RKO (cell line): Measurements from ENCODE around the gene CALHM5.
"Not testable (repeated sequence)": the region's sequence is repeated elsewhere in the genome, so short reads cannot be mapped to it uniquely, and the experiment has no call there.

Experiments used
- DNase-seq: peaks from one replicate; pipeline ENCODE4 v3.0.0-alpha.2; 2016; ENCODE audit warnings: low spot score

CALHM5 gene, protein sequence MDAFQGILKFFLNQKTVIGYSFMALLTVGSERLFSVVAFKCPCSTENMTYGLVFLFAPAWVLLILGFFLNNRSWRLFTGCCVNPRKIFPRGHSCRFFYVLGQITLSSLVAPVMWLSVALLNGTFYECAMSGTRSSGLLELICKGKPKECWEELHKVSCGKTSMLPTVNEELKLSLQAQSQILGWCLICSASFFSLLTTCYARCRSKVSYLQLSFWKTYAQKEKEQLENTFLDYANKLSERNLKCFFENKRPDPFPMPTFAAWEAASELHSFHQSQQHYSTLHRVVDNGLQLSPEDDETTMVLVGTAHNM

DNA sequence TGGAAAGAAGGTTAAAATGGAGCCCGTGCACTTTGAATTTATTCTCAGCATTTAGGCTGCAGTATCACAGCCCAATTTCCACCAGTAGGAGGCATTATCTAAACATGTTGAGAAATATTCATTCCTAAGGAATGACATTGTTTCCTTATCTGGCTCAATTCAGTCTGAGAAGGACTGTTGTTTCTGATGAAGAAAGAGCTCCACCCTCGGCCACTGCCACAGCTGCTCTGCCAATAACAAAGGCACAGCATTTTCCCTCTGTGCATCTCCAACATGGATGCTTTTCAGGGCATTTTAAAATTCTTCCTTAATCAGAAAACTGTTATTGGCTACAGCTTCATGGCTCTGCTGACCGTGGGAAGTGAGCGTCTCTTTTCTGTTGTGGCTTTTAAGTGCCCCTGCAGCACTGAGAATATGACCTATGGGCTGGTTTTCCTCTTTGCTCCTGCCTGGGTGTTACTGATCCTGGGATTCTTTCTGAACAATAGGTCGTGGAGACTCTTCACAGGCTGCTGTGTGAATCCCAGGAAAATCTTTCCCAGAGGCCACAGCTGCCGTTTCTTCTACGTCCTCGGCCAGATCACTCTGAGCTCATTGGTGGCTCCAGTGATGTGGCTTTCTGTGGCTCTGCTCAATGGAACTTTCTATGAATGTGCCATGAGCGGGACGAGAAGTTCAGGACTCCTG lies at the start of gene CALHM5:
Gene CALHM5 (plus strand): TSS at position 216 of the 687 bp plus-strand sequence. CDS start 58 bp downstream, at position 274.
- peak; percentile 68 for DNase-seq

DNA sequence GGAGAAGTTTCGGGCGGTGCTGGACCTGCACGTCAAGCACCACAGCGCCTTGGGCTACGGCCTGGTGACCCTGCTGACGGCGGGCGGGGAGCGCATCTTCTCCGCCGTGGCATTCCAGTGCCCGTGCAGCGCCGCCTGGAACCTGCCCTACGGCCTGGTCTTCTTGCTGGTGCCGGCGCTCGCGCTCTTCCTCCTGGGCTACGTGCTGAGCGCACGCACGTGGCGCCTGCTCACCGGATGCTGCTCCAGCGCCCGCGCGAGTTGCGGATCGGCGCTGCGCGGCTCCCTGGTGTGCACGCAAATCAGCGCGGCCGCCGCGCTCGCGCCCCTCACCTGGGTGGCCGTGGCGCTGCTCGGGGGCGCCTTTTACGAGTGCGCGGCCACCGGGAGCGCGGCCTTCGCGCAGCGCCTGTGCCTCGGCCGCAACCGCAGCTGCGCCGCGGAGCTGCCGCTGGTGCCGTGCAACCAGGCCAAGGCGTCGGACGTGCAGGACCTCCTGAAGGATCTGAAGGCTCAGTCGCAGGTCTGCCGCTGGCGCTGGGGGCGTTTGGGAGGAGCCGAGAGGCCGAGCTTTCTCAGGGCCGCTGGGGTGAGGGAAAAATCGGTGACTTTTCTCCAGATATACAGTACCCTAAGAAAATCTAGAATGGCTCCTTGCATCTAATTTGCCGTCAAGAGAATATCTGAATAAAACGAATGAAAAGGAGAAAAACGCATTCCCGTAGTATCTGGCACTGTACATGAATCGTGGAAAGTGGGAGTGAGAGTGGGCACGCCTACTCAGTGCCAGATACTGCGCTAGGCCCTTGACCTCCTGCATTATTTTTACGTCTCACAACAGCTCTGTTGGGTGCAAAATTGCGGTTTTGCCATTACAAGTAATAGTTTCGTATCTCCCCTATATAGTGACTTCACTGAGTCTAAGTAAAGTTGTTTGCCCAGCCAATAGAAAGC lies 49.2 kb upstream of the CALHM5 start:
- DNase-seq: no peak

DNA sequence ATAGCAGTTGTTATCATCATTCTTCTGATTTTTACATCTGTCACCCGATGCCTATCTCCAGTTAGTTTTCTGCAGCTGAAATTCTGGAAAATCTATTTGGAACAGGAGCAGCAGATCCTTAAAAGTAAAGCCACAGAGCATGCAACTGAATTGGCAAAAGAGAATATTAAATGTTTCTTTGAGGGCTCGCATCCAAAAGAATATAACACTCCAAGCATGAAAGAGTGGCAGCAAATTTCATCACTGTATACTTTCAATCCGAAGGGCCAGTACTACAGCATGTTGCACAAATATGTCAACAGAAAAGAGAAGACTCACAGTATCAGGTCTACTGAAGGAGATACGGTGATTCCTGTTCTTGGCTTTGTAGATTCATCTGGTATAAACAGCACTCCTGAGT lies 48.1 kb upstream of the CALHM5 start:
- no peak for DNase-seq

- DNase-seq: no peak
These were observed 46.2 kb upstream of the CALHM5 start for GRCh38 chr6:116465246-116465645.

DNA sequence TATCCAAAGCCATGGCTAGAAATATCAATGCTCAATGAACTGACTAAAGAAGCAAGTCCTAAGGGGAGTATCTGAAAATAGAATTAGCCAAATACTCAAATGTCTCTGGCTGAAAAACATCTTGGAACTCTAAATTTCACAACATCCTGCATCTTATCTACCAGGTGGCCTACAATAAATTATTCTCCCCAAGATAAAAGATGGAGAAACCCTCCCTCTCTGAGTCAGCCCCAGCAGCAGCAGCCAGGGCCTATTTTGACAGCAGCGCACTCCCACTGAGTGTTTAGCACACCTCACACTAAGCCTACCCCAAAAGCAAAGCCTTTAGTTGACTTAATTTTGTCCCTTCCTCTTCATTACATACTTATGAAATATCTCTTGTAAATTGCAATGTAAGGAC lies 44.3 kb upstream of the CALHM5 start:
- no peak for DNase-seq

GRCh38 chr6:116467514-116467913 lies 43.9 kb upstream of the CALHM5 start:
- no peak for DNase-seq

DNA sequence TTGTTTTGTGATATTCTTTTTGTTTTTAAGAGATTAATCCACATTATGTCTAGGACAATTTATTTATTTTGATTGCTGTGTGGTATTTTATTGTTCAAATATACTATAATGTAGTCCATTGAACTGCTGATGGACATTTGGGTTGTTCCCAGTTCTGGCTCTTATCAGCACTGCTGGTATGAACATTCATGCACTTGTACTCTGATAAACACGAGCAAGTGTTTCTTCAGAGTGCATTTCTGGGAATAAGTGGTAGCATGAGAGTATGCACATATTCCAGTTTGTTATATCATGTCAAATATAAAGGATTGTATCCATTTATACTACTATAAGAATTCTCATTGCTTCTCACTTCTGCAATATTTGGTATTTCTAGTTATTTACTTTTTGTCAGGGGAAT lies 43.1 kb upstream of the CALHM5 start:
- no peak for DNase-seq

DNA sequence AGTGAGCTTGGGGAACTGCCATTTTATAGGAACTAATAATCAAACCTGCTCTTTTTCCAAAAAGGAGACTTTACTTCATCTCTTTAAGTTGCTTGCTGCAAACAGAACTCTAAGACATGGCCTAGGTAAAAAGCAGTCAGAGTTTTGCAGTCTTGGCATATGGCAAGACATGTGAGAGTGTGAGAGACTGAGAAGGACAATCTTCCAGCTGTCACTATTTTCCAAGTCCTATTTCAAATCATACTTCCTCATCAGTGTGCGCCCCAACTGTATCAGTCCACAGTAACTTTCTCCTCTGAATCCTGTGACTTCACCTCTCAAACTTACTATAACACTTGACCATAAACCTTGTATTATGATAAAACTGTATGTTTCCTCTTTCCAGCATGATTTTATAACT lies 39.9 kb upstream of the CALHM5 start:
- DNase-seq: no peak

DNA sequence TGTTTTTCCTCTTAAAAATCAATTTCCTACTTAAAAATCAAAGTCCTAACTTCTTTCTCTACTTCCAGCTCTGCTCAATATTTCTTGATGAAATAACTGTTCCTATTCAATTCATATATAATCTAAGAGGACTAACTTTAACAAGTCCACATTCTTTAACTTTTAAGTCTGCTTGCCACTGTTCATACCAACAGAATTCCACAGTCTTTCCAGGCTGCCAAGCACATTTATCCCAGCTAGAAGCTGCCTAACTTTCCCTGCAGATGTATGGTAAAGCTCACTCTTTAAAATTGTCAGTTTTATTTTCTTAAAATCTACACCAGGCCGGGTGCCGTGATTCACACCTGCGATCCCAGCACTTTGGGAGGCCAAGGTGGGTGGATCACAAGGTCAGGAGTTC lies 38.7 kb upstream of the CALHM5 start:
- DNase-seq: no peak

DNA sequence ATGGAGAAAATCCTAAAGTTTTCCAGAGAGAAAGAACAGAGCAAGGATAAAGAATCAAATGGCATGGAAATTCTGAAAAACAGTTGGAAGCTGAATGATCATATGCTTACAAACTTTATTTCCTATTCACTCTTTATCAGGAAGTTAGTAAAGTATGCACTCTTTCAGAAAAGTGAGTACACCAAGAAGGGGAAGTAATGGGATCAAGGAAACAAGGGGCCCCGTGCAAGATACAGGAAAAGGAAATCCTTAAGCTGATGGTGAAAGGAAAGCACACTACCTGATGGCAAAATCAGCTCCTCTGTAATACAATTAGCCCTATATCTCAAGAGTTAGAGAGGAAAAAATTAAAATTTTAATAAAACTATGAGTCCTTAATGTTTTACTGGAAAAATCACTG lies 36.3 kb upstream of the CALHM5 start:
- no peak for DNase-seq

GRCh38 chr6:116476002-116476678 lies 35.3 kb upstream of the CALHM5 start:
- no peak for DNase-seq

- no peak for DNase-seq
These were observed 28.7 kb upstream of the CALHM5 start for GRCh38 chr6:116482780-116483179.

- DNase-seq: no peak
These were observed 27.8 kb upstream of the CALHM5 start for GRCh38 chr6:116483616-116484015.

- no peak for DNase-seq
These were observed 25.8 kb upstream of the CALHM5 start for GRCh38 chr6:116485559-116486184.

DNA sequence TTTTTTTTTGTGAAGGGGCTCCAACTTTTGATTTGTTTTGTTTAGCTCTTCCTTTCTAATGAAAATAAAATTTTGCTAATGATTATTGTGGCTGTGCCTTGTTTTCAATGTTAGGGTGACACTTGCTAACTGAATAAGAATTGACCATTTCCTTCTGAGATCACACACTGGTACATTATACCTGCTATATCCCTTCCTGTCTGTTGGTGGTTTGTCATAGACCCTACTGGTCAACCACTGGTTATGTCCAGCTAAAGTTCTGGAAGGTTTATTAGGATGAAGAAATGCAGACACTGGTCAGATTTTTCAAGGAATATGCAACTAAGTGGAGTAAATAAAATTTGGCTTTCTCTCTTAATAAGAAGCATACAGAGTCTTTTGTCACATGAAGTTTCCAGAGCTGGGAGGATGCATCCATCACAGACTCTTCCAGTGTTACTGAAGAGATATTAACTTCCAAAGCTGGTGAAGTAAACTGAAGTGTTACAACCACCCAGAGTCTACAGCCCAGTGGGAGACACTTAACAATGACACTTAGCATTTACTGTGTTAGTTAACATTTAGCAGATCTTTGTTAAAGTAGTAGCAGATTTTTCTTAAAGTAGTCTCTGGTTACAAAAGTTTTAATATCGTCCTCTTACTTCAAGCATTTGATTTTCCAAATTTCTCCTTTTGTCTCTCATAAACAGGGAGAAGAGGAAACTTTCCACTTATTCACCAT lies 19.7 kb upstream of the CALHM5 start:
- DNase-seq: no peak

- DNase-seq: no peak
These were observed 18.9 kb upstream of the CALHM5 start for GRCh38 chr6:116492331-116493067.

DNA sequence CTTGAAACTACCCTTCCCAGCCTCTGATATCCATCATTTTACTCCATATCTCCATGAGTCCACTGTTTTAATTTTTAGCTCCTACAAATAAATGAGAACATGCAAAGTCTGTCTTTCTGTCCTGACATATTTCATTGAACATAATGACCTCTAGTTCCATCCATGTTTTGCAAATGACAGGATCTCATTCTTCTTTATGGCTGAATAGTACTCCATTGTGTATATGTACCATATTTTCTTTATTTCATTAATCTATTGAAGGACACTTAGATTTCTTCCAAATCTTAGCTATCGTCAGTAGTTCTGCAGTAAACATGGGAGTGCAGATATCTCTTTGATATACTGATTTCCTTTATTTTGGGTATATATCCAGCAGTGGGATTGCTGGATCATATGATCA lies 16.3 kb upstream of the CALHM5 start:
- not testable (repeated sequence) for DNase-seq

DNA sequence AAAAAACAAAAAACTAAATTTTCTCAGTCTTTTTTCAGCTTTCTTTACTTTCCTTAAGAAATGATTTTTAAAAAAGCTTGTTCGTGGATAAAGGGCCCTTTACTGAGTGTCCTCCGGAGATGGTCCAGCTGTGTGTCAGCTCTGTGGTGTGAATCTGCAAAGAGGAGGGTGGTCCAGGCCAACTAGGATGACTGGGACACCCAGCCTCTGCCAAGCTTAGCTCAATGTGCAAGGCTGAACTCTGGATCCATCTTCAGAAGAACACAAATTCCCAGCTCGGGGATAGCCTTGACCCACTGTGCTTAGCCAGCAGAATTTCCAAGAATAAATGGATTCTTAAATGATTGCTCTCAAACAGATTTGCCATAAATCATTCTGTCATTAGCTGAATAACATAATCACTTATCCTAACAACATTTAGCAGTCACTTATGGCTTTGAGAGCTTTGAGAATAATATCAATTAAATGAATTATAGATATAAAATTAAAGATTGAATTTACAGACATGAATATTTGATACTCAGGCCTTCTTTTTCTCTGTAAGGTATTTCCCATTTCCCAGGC lies 14.2 kb upstream of the CALHM5 start:
- no peak for DNase-seq

- no peak for DNase-seq
These were observed 10.4 kb upstream of the CALHM5 start for GRCh38 chr6:116500969-116501433.

GRCh38 chr6:116507324-116507723 lies 4.1 kb upstream of the CALHM5 start:
- peak; percentile 35 for DNase-seq
